GM21526 (cell line): Measurements from ENCODE around the gene ALDOC.
A peak's percentile ranks its signal among the peaks of the same experiment; 100 is the strongest.
"Not testable (repeated sequence)": the region's sequence is repeated elsewhere in the genome, so short reads cannot be mapped to it uniquely, and the experiment has no call there.

Experiments
- ATAC-seq: cut with Tn5 transposase; IDR thresholded peaks from one replicate; pipeline ENCODE4 v1.9.1; 2021; ENCODE audit warnings: moderate library complexity; ENCODE audit not compliant: unreplicated experiment, low FRiP score

The ALDOC gene

GRCh38 chr17:28584434-28584833, 7.7 kb upstream of the ALDOC start:
- ATAC-seq = no peak

GRCh38 chr17:28582513-28582912, 5.8 kb upstream of the ALDOC start:
- ATAC-seq = no peak

GRCh38 chr17:28580959-28581358, 4.3 kb upstream of the ALDOC start:
- ATAC-seq = no peak

GRCh38 chr17:28579526-28579925, 2.8 kb upstream of the ALDOC start:
- ATAC-seq = no peak

- ATAC-seq = no peak
These were observed 1.8 kb upstream of the ALDOC start for GRCh38 chr17:28578246-28579195.

GRCh38 chr17:28577466-28577824, 750 bp upstream of the ALDOC start:
- ATAC-seq = no peak

- ATAC-seq = not testable (repeated sequence)
These were observed 679 bp downstream of the ALDOC start for GRCh38 chr17:28576016-28576415.

- ATAC-seq = no peak
These were observed 1.4 kb downstream of the ALDOC start for GRCh38 chr17:28575126-28575795.

GRCh38 chr17:28574526-28574925, 2.2 kb downstream of the ALDOC start:
- no peak for ATAC-seq

- ATAC-seq = no peak
These were observed 2.7 kb downstream of the ALDOC start for GRCh38 chr17:28573966-28574480.

GRCh38 chr17:28573521-28573920, 3.2 kb downstream of the ALDOC start:
- ATAC-seq = no peak

GRCh38 chr17:28573040-28573380, 3.7 kb downstream of the ALDOC start:
- no peak for ATAC-seq

GRCh38 chr17:28572259-28573039, 4.2 kb downstream of the ALDOC start:
- no peak for ATAC-seq

GRCh38 chr17:28571361-28572122, 5.2 kb downstream of the ALDOC start, which contains the start of gene PIGS:
Gene PIGS, minus strand, starts transcription at chr17:28571524. Its CDS starts 28 bp downstream, at chr17:28571496.
- peak; percentile 72 for ATAC-seq

GRCh38 chr17:28570716-28571360, 5.9 kb downstream of the ALDOC start:
- ATAC-seq = peak; percentile 23

GRCh38 chr17:28569446-28569845, 7.2 kb downstream of the ALDOC start:
- ATAC-seq = no peak

GRCh38 chr17:28567604-28568003, 9.1 kb downstream of the ALDOC start:
- no peak for ATAC-seq

- ATAC-seq = no peak
These were observed 13.2 kb downstream of the ALDOC start for GRCh38 chr17:28563475-28563874.

GRCh38 chr17:28555022-28555421, 21.7 kb downstream of the ALDOC start:
- no peak for ATAC-seq

- ATAC-seq = no peak
These were observed 22.1 kb downstream of the ALDOC start for GRCh38 chr17:28554565-28554964.
